SU-DHL-6 (cell line): ENCODE results near the gene TRPM2.

Source experiments
- H2AFZ ChIP-seq: fragments of 200-600 bp; sonication (generic); 2 replicates; pipeline ENCODE4 v1.6.1; 2014; ENCODE audit warnings: low read depth, mild to moderate bottlenecking, moderate library complexity, mixed read lengths, antibody characterized with exemption, low read length; ENCODE audit not compliant: severe bottlenecking
- H3F3A ChIP-seq: fragments of 200-600 bp; shearing (Covaris generic); 2 replicates; pipeline ENCODE4 v1.6.0; 2016; ENCODE audit warnings: antibody characterized with exemption, mild to moderate bottlenecking; ENCODE audit not compliant: insufficient read depth
- H3K27ac ChIP-seq: fragments of 200-600 bp; sonication (generic); 2 replicates; pipeline ENCODE4 v1.5.1; 2016; ENCODE audit warnings: low read depth, mild to moderate bottlenecking, low read length, moderate library complexity, mixed read lengths
- H3K27me3 ChIP-seq: fragments of 200-600 bp; sonication (generic), shearing (Covaris generic); 2 replicates; pipeline ENCODE4 v1.6.0; 2014; ENCODE audit warnings: mild to moderate bottlenecking, low read length
- H3K36me3 ChIP-seq: fragments of 200-600 bp; sonication (generic); 2 replicates; pipeline ENCODE4 v1.6.1; 2014; ENCODE audit warnings: mild to moderate bottlenecking, low read length, mixed read lengths
- H3K4me2 ChIP-seq: fragments of 300-600, 200-600 bp; shearing (Covaris generic), sonication (generic); 2 replicates; pipeline ENCODE4 v1.6.0; 2014; ENCODE audit warnings: low read length, low read depth, mild to moderate bottlenecking; ENCODE audit not compliant: poor library complexity, severe bottlenecking
- H3K4me3 ChIP-seq: fragments of 200-600 bp; sonication (generic); 2 replicates; pipeline ENCODE4 v1.5.1; 2014; ENCODE audit warnings: antibody characterized with exemption, low read length, mild to moderate bottlenecking, mixed read lengths; ENCODE audit not compliant: insufficient read depth, poor library complexity, severe bottlenecking
- H3K79me2 ChIP-seq: fragments of 200-600 bp; sonication (generic); 2 replicates; pipeline ENCODE4 v1.6.1; 2014; ENCODE audit warnings: mild to moderate bottlenecking, low read length, moderate library complexity; ENCODE audit not compliant: insufficient read depth
- H3K9ac ChIP-seq: fragments of 200-600 bp; sonication (generic); 2 replicates; pipeline ENCODE4 v1.7.0; 2014; ENCODE audit warnings: mild to moderate bottlenecking, low read length
- H3K9me2 ChIP-seq: fragments of 200-600 bp; sonication (generic); replicated peaks from 2 replicates; pipeline ENCODE4 v1.6.1; 2014; ENCODE audit warnings: low read length; ENCODE audit not compliant: insufficient read depth
- H3K9me3 ChIP-seq: fragments of 200-600 bp; sonication (generic); 2 replicates; pipeline ENCODE4 v1.6.1; 2014; ENCODE audit warnings: low read length, mixed read lengths; ENCODE audit not compliant: insufficient read depth
- H4K20me1 ChIP-seq: fragments of 200-600 bp; sonication (generic); 2 replicates; pipeline ENCODE4 v1.6.1; 2014; ENCODE audit warnings: low read depth, mild to moderate bottlenecking, antibody characterized with exemption, low read length, moderate library complexity, mixed read lengths
- CTCF ChIP-seq: fragments of 200-600 bp; sonication (generic); IDR thresholded peaks from one replicate; pipeline ENCODE4 v1.5.1; 2017; ENCODE audit warnings: antibody characterized with exemption, mild to moderate bottlenecking, low read length, moderate library complexity; ENCODE audit not compliant: insufficient read depth, poor library complexity, severe bottlenecking
- EZH2phosphoT487 ChIP-seq: fragments of 200-600 bp; sonication (generic), shearing (Covaris generic); conservative IDR thresholded peaks from 2 replicates; pipeline ENCODE4 v1.6.1; 2018; ENCODE audit warnings: mild to moderate bottlenecking, antibody characterized with exemption, low read length, moderate library complexity, mixed read lengths

The TRPM2 gene

GRCh38 chr21:44314561-44314960 is 38.9 kb upstream of the TRPM2 start:
- H3K9ac ChIP-seq = no peak overlapping the region
- H4K20me1 ChIP-seq = no peaks in the 10 kb centered on the region
- no peaks in the 10 kb centered on the region for H3K27me3 ChIP-seq
- no peaks in the 10 kb centered on the region for H3K9me3 ChIP-seq
- H3K36me3 ChIP-seq = no peaks in the 10 kb centered on the region
- no peak overlapping the region for H3K27ac ChIP-seq
- H3K79me2 ChIP-seq = no peaks in the 10 kb centered on the region
- TF ChIP-seq EZH2phosphoT487 (no peak), CTCF (no peak)
- H2AFZ ChIP-seq = no peak overlapping the region
- no peak overlapping the region for H3K4me2 ChIP-seq
- no peak overlapping the region for H3K4me3 ChIP-seq
- H3F3A ChIP-seq = no peaks in the 10 kb centered on the region
- no peaks in the 10 kb centered on the region for H3K9me2 ChIP-seq

- no peaks in the 10 kb centered on the region for H3F3A ChIP-seq
- no peak overlapping the region for H2AFZ ChIP-seq
- H3K9me3 ChIP-seq = no peaks in the 10 kb centered on the region
- H3K36me3 ChIP-seq = no peaks in the 10 kb centered on the region
- H4K20me1 ChIP-seq = no peaks in the 10 kb centered on the region
- no peaks in the 10 kb centered on the region for H3K79me2 ChIP-seq
- no peak overlapping the region for H3K4me3 ChIP-seq
- H3K4me2 ChIP-seq = no peak overlapping the region
- H3K9ac ChIP-seq = no peak overlapping the region
- H3K27ac ChIP-seq = no peak overlapping the region
- TF ChIP-seq CTCF = no peak
- no peak for TF ChIP-seq EZH2phosphoT487
- no peaks in the 10 kb centered on the region for H3K27me3 ChIP-seq
- no peaks in the 10 kb centered on the region for H3K9me2 ChIP-seq
Observed at GRCh38 chr21:44315691-44316203, 37.7 kb upstream of the TRPM2 start.

- Histone ChIP-seq H3K9me3 (no peaks in the 10 kb centered on the region), H3F3A (no peaks in the 10 kb centered on the region), H4K20me1 (no peaks in the 10 kb centered on the region), H2AFZ (no peak overlapping the region), H3K27ac (no peak overlapping the region), H3K27me3 (no peaks in the 10 kb centered on the region), H3K9me2 (no peaks in the 10 kb centered on the region), H3K79me2 (no peaks in the 10 kb centered on the region), H3K36me3 (no peaks in the 10 kb centered on the region), H3K9ac (no peak overlapping the region), H3K4me3 (no peak overlapping the region), H3K4me2 (no peak overlapping the region)
- TF ChIP-seq EZH2phosphoT487 (no peak), CTCF (no peak)
Observed at GRCh38 chr21:44316277-44316900, 37.0 kb upstream of the TRPM2 start.
